Measurements from ENCODE around the gene ASTN1. TPM values are rescaled to one million over a fixed set of nuclear protein-coding genes. Genes with fewer than 3 reads are reported as not detected.

The ASTN1 gene
- total RNA-seq, 1 experiment from 2014 or later = 0.05 TPM

DNA sequence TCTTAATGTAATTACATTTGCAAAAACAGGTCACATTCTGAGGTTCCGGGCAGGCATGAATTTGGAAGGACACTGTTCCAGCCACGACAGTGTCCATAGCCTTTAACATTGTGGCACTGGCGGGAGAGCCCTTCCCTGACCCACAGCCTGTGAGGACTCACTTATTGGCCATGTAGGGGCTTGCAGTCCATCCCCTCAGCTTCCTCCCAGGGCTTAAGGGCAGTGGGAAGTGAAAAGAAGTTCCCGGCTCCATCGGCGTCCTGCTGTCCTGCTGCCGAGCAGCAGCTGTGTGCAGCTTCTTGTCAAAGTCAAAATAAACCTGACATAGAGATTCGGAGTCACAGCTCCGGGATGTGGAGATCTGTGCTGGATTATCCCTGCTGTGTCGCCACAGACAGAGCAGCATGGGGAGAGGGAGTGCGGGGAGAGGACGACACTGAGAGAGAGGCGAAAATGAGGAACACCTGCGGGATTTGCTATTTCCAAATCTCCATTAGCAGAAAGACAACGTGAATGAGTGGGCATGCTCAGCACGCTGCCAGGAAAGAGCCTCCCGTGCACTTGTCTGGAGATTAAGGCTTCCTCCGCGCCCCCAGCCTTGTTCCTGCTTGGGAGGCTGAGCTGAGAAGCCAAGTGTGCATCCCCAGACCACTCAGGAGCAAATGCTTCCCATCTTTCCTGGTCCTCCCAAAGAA lies 260.3 kb downstream of the ASTN1 start:
- H3K27ac ChIP-seq (ENCODE audit: low read length) = no peak overlapping the region
- in situ Hi-C loops (cut with HindIII; ENCODE audit: low pct_unique_long_range_greater_than_20kb, low sequenced_read_pairs) = no loop called here
- no TSS peak for BruUV-seq (replicated peaks)
- H3K36me3 ChIP-seq (ENCODE audit: control insufficient read depth, insufficient read depth, low read length) = no peaks in the 10 kb centered on the region
- no peaks in the 10 kb centered on the region for H3K9me3 ChIP-seq (ENCODE audit: control insufficient read depth, insufficient read depth, low read depth, low read length)
- CTCF ChIA-PET = no interaction called here
- intact Hi-C loops (cut with micrococcal nuclease; ENCODE audit: unreplicated experiment) = no loop called here
- no peak overlapping the region for H3K4me3 ChIP-seq (ENCODE audit: low read depth in 2 of 2, low read length in 2 of 2)
- POLR2A ChIA-PET = no interaction called here
- no peaks in the 10 kb centered on the region for H3K4me1 ChIP-seq (ENCODE audit: control insufficient read depth, insufficient read depth, low read length)
- ATAC-seq (no peak), DNase-seq (ENCODE audit: low read depth, low spot score) (no peak)
- TF ChIP-seq POLR2AphosphoS5 (IDR thresholded peaks at IDR 0.05; ENCODE audit: low read depth, low read length) (no peak), SIN3A (IDR thresholded peaks at IDR 0.05; ENCODE audit: borderline replicate concordance, insufficient read depth, low read depth, low read length) (no peak), CTCF (IDR thresholded peaks at IDR 0.05) (no peak), TCF7L2 (IDR thresholded peaks at IDR 0.05; ENCODE audit: low read depth, low read length) (no peak)
- TF ChIP-seq, protein P1, sequence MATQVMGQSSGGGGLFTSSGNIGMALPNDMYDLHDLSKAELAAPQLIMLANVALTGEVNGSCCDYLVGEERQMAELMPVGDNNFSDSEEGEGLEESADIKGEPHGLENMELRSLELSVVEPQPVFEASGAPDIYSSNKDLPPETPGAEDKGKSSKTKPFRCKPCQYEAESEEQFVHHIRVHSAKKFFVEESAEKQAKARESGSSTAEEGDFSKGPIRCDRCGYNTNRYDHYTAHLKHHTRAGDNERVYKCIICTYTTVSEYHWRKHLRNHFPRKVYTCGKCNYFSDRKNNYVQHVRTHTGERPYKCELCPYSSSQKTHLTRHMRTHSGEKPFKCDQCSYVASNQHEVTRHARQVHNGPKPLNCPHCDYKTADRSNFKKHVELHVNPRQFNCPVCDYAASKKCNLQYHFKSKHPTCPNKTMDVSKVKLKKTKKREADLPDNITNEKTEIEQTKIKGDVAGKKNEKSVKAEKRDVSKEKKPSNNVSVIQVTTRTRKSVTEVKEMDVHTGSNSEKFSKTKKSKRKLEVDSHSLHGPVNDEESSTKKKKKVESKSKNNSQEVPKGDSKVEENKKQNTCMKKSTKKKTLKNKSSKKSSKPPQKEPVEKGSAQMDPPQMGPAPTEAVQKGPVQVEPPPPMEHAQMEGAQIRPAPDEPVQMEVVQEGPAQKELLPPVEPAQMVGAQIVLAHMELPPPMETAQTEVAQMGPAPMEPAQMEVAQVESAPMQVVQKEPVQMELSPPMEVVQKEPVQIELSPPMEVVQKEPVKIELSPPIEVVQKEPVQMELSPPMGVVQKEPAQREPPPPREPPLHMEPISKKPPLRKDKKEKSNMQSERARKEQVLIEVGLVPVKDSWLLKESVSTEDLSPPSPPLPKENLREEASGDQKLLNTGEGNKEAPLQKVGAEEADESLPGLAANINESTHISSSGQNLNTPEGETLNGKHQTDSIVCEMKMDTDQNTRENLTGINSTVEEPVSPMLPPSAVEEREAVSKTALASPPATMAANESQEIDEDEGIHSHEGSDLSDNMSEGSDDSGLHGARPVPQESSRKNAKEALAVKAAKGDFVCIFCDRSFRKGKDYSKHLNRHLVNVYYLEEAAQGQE (IDR thresholded peaks at IDR 0.05; ENCODE audit: insufficient read depth in 1 of 2, low read depth in 2 of 2, low read length in 1 of 2) = no peak
- peaks cover 25% of the 10 kb centered on the region for H3K27me3 ChIP-seq (ENCODE audit: control insufficient read depth, insufficient read depth, low read length)

- no TSS peak for BruUV-seq (replicated peaks)
- no peaks in the 10 kb centered on the region for H3K4me1 ChIP-seq (ENCODE audit: control insufficient read depth, insufficient read depth, low read length)
- TF ChIP-seq, protein P1 (IDR thresholded peaks at IDR 0.05; ENCODE audit: insufficient read depth in 1 of 2, low read depth in 2 of 2, low read length in 1 of 2) = no peak
- no peak for TF ChIP-seq TCF7L2 (IDR thresholded peaks at IDR 0.05; ENCODE audit: low read depth, low read length)
- no peak for TF ChIP-seq SIN3A (IDR thresholded peaks at IDR 0.05; ENCODE audit: borderline replicate concordance, insufficient read depth, low read depth, low read length)
- TF ChIP-seq CTCF (IDR thresholded peaks at IDR 0.05) = no peak
- no peak for TF ChIP-seq POLR2AphosphoS5 (IDR thresholded peaks at IDR 0.05; ENCODE audit: low read depth, low read length)
- POLR2A ChIA-PET = no interaction called here
- no peak overlapping the region for H3K27ac ChIP-seq (ENCODE audit: low read length)
- ATAC-seq (no peak), DNase-seq (ENCODE audit: low read depth, low spot score) (no peak)
- H3K36me3 ChIP-seq (ENCODE audit: control insufficient read depth, insufficient read depth, low read length) = no peaks in the 10 kb centered on the region
- CTCF ChIA-PET = no interaction called here
- intact Hi-C loops (cut with micrococcal nuclease; ENCODE audit: unreplicated experiment) = no loop called here
- H3K27me3 ChIP-seq (ENCODE audit: control insufficient read depth, insufficient read depth, low read length) = peaks cover 25% of the 10 kb centered on the region
- H3K9me3 ChIP-seq (ENCODE audit: control insufficient read depth, insufficient read depth, low read depth, low read length) = no peaks in the 10 kb centered on the region
- no peak overlapping the region for H3K4me3 ChIP-seq (ENCODE audit: low read depth in 2 of 2, low read length in 2 of 2)
- in situ Hi-C loops (cut with HindIII; ENCODE audit: low pct_unique_long_range_greater_than_20kb, low sequenced_read_pairs) = no loop called here
Observed at GRCh38 chr1:176903474-176903873, 261.0 kb downstream of the ASTN1 start.

Measured in Panc1 (cell line).